SK-N-SH treated with all-trans-retinoic acid at 6 μM for 48 hours (cell line): ENCODE results near the gene BROX.

Experiments
- BACH2 ChIP-seq: fragments of 250-450 bp; sonication (Bioruptor Pico); IDR thresholded peaks from 2 replicates; pipeline ENCODE4 v1.9.0; 2021; ENCODE audit warnings: mild to moderate bottlenecking, borderline replicate concordance
- CSDC2 ChIP-seq: fragments of 250-450 bp; sonication (Bioruptor Pico); IDR thresholded peaks from 2 replicates; pipeline ENCODE4 v1.5.0; 2020; ENCODE audit warnings: mild to moderate bottlenecking, moderate library complexity
- ESRRG ChIP-seq: fragments of 250-450 bp; sonication (Bioruptor Pico); IDR thresholded peaks from 2 replicates; pipeline ENCODE4 v1.6.1; 2021; ENCODE audit warnings: mild to moderate bottlenecking
- GLIS3 ChIP-seq: fragments of 250-450 bp; sonication (Bioruptor Pico); IDR thresholded peaks from 2 replicates; pipeline ENCODE4 v1.5.0; 2020; ENCODE audit warnings: mild to moderate bottlenecking, moderate library complexity
- ISL1 ChIP-seq: fragments of 250-450 bp; sonication (Bioruptor Pico); IDR thresholded peaks from 2 replicates; pipeline ENCODE4 v2.1.2; 2022; ENCODE audit warnings: mild to moderate bottlenecking, moderate library complexity
- PPARA ChIP-seq: fragments of 250-450 bp; sonication (Bioruptor Pico); IDR thresholded peaks from 2 replicates; pipeline ENCODE4 v1.5.0; 2020; ENCODE audit warnings: mild to moderate bottlenecking, borderline replicate concordance
- SNAI2 ChIP-seq: fragments of 250-450 bp; sonication (Bioruptor Pico); IDR thresholded peaks from 2 replicates; pipeline ENCODE4 v1.5.0; 2020; ENCODE audit warnings: mild to moderate bottlenecking, moderate library complexity
- ZFP3 ChIP-seq: fragments of 250-450 bp; sonication (Bioruptor Pico); IDR thresholded peaks from 2 replicates; pipeline ENCODE4 v1.5.0; 2020; ENCODE audit warnings: mild to moderate bottlenecking, moderate library complexity
- ZFP30 ChIP-seq: fragments of 450-650 bp; formaldehyde crosslinking; IDR thresholded peaks from 2 replicates; pipeline ENCODE4 v1.5.0; 2022; ENCODE audit warnings: mild to moderate bottlenecking, moderate library complexity
- ZNF565 ChIP-seq: fragments of 450-650 bp; formaldehyde crosslinking; conservative IDR thresholded peaks from 2 replicates; pipeline ENCODE4 v1.5.0; 2020; ENCODE audit warnings: low read depth, mild to moderate bottlenecking, moderate library complexity
- ZNF8 ChIP-seq: fragments of 450-650 bp; formaldehyde crosslinking; IDR thresholded peaks from 2 replicates; pipeline ENCODE4 v1.5.0; 2020; ENCODE audit warnings: mild to moderate bottlenecking, moderate library complexity
- TF ChIP-seq, protein P1 (sequence below): fragments of 250-450 bp; sonication (Bioruptor Pico); IDR thresholded peaks from 2 replicates; pipeline ENCODE4 v1.5.1; 2020; ENCODE audit warnings: low read depth, mild to moderate bottlenecking, moderate library complexity
- TF ChIP-seq, protein P2 (sequence below): fragments of 250-450 bp; sonication (Bioruptor Pico); IDR thresholded peaks from 2 replicates; pipeline ENCODE4 v1.5.1; 2021; ENCODE audit warnings: mild to moderate bottlenecking, moderate library complexity
- TF ChIP-seq, protein P3 (sequence below): fragments of 250-450 bp; sonication (Bioruptor Pico); IDR thresholded peaks from 2 replicates; pipeline ENCODE4 v1.8.0; 2020; ENCODE audit warnings: mild to moderate bottlenecking, moderate library complexity, borderline replicate concordance

GRCh38 chr1:222697826-222698225 lies 14.5 kb upstream of the BROX start:
- TF ChIP-seq, protein P1, sequence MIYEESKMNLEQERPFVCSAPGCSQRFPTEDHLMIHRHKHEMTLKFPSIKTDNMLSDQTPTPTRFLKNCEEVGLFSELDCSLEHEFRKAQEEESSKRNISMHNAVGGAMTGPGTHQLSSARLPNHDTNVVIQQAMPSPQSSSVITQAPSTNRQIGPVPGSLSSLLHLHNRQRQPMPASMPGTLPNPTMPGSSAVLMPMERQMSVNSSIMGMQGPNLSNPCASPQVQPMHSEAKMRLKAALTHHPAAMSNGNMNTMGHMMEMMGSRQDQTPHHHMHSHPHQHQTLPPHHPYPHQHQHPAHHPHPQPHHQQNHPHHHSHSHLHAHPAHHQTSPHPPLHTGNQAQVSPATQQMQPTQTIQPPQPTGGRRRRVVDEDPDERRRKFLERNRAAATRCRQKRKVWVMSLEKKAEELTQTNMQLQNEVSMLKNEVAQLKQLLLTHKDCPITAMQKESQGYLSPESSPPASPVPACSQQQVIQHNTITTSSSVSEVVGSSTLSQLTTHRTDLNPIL (CRISPR knock-in tag), result no peak
- no peak for TF ChIP-seq GLIS3 (CRISPR knock-in tag)
- TF ChIP-seq BACH2 (CRISPR knock-in tag), result no peak
- TF ChIP-seq, protein P2, sequence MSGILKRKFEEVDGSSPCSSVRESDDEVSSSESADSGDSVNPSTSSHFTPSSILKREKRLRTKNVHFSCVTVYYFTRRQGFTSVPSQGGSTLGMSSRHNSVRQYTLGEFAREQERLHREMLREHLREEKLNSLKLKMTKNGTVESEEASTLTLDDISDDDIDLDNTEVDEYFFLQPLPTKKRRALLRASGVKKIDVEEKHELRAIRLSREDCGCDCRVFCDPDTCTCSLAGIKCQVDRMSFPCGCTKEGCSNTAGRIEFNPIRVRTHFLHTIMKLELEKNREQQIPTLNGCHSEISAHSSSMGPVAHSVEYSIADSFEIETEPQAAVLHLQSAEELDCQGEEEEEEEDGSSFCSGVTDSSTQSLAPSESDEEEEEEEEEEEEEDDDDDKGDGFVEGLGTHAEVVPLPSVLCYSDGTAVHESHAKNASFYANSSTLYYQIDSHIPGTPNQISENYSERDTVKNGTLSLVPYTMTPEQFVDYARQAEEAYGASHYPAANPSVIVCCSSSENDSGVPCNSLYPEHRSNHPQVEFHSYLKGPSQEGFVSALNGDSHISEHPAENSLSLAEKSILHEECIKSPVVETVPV (CRISPR knock-in tag), result no peak
- TF ChIP-seq, protein P3, sequence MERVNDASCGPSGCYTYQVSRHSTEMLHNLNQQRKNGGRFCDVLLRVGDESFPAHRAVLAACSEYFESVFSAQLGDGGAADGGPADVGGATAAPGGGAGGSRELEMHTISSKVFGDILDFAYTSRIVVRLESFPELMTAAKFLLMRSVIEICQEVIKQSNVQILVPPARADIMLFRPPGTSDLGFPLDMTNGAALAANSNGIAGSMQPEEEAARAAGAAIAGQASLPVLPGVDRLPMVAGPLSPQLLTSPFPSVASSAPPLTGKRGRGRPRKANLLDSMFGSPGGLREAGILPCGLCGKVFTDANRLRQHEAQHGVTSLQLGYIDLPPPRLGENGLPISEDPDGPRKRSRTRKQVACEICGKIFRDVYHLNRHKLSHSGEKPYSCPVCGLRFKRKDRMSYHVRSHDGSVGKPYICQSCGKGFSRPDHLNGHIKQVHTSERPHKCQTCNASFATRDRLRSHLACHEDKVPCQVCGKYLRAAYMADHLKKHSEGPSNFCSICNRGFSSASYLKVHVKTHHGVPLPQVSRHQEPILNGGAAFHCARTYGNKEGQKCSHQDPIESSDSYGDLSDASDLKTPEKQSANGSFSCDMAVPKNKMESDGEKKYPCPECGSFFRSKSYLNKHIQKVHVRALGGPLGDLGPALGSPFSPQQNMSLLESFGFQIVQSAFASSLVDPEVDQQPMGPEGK (CRISPR knock-in tag), result no peak
- no peak for TF ChIP-seq ZFP30 (CRISPR knock-in tag)
- no peak for TF ChIP-seq ZFP3 (CRISPR knock-in tag)
- no peak for TF ChIP-seq PPARA (CRISPR knock-in tag)
- no peak for TF ChIP-seq SNAI2 (CRISPR knock-in tag)
- no peak for TF ChIP-seq ZNF8 (CRISPR knock-in tag)
- no peak for TF ChIP-seq CSDC2 (CRISPR knock-in tag)
- TF ChIP-seq ISL1 (CRISPR knock-in tag), result no peak
- no peak for TF ChIP-seq ZNF565 (CRISPR knock-in tag)
- TF ChIP-seq ESRRG, result no peak
